ENCODE results near the gene SEMA5B.

Gene SEMA5B

GRCh38 chr3:123067689-123068600, 40.4 kb upstream of the SEMA5B start:
- Histone ChIP-seq H3K4me1 (ENCODE audit: insufficient read depth, low read length) (peaks cover 46% of the 10 kb centered on the region), H3K27ac (ENCODE audit: low read depth, low read length) (peak overlapping the region; percentile 85), H3K9me3 (ENCODE audit: low read length) (no peaks in the 10 kb centered on the region), H3K27me3 (ENCODE audit: control insufficient read depth in 1 of 2, insufficient read depth in 2 of 2, low read length in 2 of 2) (no peaks in the 10 kb centered on the region), H3K36me3 (ENCODE audit: insufficient read depth, low read length) (no peaks in the 10 kb centered on the region), H3K9ac (ENCODE audit: low read length) (peak overlapping the region; percentile 18), H3K4me3 (ENCODE audit: low read depth in 1 of 2, low read length in 2 of 2) (peak overlapping the region; percentile 77 to 96)

- peak within 1 kb of the TSS; percentile 85 for H3K27ac ChIP-seq (ENCODE audit: low read depth, low read length)
- H3K36me3 ChIP-seq (ENCODE audit: insufficient read depth, low read length), result no peaks in the 10 kb centered on the region
- H3K9me3 ChIP-seq (ENCODE audit: low read length), result no peaks in the 10 kb centered on the region
- peaks cover 38% of the 10 kb centered on the region for H3K4me1 ChIP-seq (ENCODE audit: insufficient read depth, low read length)
- H3K4me3 ChIP-seq (ENCODE audit: low read depth in 1 of 2, low read length in 2 of 2), result peak within 1 kb of the TSS; percentile 77 to 96
- H3K27me3 ChIP-seq (ENCODE audit: control insufficient read depth in 1 of 2, insufficient read depth in 2 of 2, low read length in 2 of 2), result no peaks in the 10 kb centered on the region
- H3K9ac ChIP-seq (ENCODE audit: low read length), result peak within 1 kb of the TSS; percentile 18
Observed at GRCh38 chr3:123066896-123067688, 39.5 kb upstream of the SEMA5B start, which contains the start of gene PDIA5. Gene PDIA5, plus strand, starts transcription at chr3:123067025. Its CDS starts 140 bp downstream, at chr3:123067165.

GRCh38 chr3:123066599-123066895, 39.0 kb upstream of the SEMA5B start:
- no peaks in the 10 kb centered on the region for H3K9me3 ChIP-seq (ENCODE audit: low read length)
- H3K4me1 ChIP-seq (ENCODE audit: insufficient read depth, low read length), result peaks cover 35% of the 10 kb centered on the region
- no peaks in the 10 kb centered on the region for H3K27me3 ChIP-seq (ENCODE audit: control insufficient read depth in 1 of 2, insufficient read depth in 2 of 2, low read length in 2 of 2)
- no peaks in the 10 kb centered on the region for H3K36me3 ChIP-seq (ENCODE audit: insufficient read depth, low read length)
- H3K9ac ChIP-seq (ENCODE audit: low read length), result no peak overlapping the region
- H3K27ac ChIP-seq (ENCODE audit: low read depth, low read length), result peak overlapping the region; percentile 85
- H3K4me3 ChIP-seq (ENCODE audit: low read depth in 1 of 2, low read length in 2 of 2), result peak overlapping the region; percentile 77 to 96

- Histone ChIP-seq H3K36me3 (ENCODE audit: insufficient read depth, low read length) (no peaks in the 10 kb centered on the region), H3K27ac (ENCODE audit: low read depth, low read length) (no peak overlapping the region), H3K9ac (ENCODE audit: low read length) (no peak overlapping the region), H3K4me3 (ENCODE audit: low read depth in 1 of 2, low read length in 2 of 2) (no peak overlapping the region), H3K4me1 (ENCODE audit: insufficient read depth, low read length) (peaks cover 22% of the 10 kb centered on the region), H3K27me3 (ENCODE audit: control insufficient read depth in 1 of 2, insufficient read depth in 2 of 2, low read length in 2 of 2) (no peaks in the 10 kb centered on the region), H3K9me3 (ENCODE audit: low read length) (no peaks in the 10 kb centered on the region)
Observed at GRCh38 chr3:123064914-123065313, 37.4 kb upstream of the SEMA5B start.

GRCh38 chr3:123064506-123064905, 36.9 kb upstream of the SEMA5B start:
- Histone ChIP-seq H3K9me3 (ENCODE audit: low read length) (no peaks in the 10 kb centered on the region), H3K4me3 (ENCODE audit: low read depth in 1 of 2, low read length in 2 of 2) (no peak overlapping the region), H3K36me3 (ENCODE audit: insufficient read depth, low read length) (no peaks in the 10 kb centered on the region), H3K4me1 (ENCODE audit: insufficient read depth, low read length) (peaks cover 22% of the 10 kb centered on the region), H3K27me3 (ENCODE audit: control insufficient read depth in 1 of 2, insufficient read depth in 2 of 2, low read length in 2 of 2) (no peaks in the 10 kb centered on the region), H3K9ac (ENCODE audit: low read length) (no peak overlapping the region), H3K27ac (ENCODE audit: low read depth, low read length) (no peak overlapping the region)

GRCh38 chr3:123063034-123063433, 35.5 kb upstream of the SEMA5B start:
- Histone ChIP-seq H3K4me3 (ENCODE audit: low read depth in 1 of 2, low read length in 2 of 2) (no peak overlapping the region), H3K27ac (ENCODE audit: low read depth, low read length) (no peak overlapping the region), H3K27me3 (ENCODE audit: control insufficient read depth in 1 of 2, insufficient read depth in 2 of 2, low read length in 2 of 2) (no peaks in the 10 kb centered on the region), H3K4me1 (ENCODE audit: insufficient read depth, low read length) (peaks cover 11% of the 10 kb centered on the region), H3K9me3 (ENCODE audit: low read length) (no peaks in the 10 kb centered on the region), H3K36me3 (ENCODE audit: insufficient read depth, low read length) (no peaks in the 10 kb centered on the region), H3K9ac (ENCODE audit: low read length) (no peak overlapping the region)

GRCh38 chr3:123061856-123062255, 34.3 kb upstream of the SEMA5B start:
- no peaks in the 10 kb centered on the region for H3K9me3 ChIP-seq (ENCODE audit: low read length)
- no peak overlapping the region for H3K4me3 ChIP-seq (ENCODE audit: low read depth in 1 of 2, low read length in 2 of 2)
- no peaks in the 10 kb centered on the region for H3K36me3 ChIP-seq (ENCODE audit: insufficient read depth, low read length)
- no peaks in the 10 kb centered on the region for H3K27me3 ChIP-seq (ENCODE audit: control insufficient read depth in 1 of 2, insufficient read depth in 2 of 2, low read length in 2 of 2)
- H3K4me1 ChIP-seq (ENCODE audit: insufficient read depth, low read length), result peaks cover 6% of the 10 kb centered on the region
- H3K27ac ChIP-seq (ENCODE audit: low read depth, low read length), result no peak overlapping the region
- no peak overlapping the region for H3K9ac ChIP-seq (ENCODE audit: low read length)

GRCh38 chr3:123060054-123060453, 32.5 kb upstream of the SEMA5B start:
- no peaks in the 10 kb centered on the region for H3K27me3 ChIP-seq (ENCODE audit: control insufficient read depth in 1 of 2, insufficient read depth in 2 of 2, low read length in 2 of 2)
- no peaks in the 10 kb centered on the region for H3K9me3 ChIP-seq (ENCODE audit: low read length)
- H3K4me3 ChIP-seq (ENCODE audit: low read depth in 1 of 2, low read length in 2 of 2), result no peak overlapping the region
- no peak overlapping the region for H3K27ac ChIP-seq (ENCODE audit: low read depth, low read length)
- H3K9ac ChIP-seq (ENCODE audit: low read length), result no peak overlapping the region
- no peaks in the 10 kb centered on the region for H3K4me1 ChIP-seq (ENCODE audit: insufficient read depth, low read length)
- H3K36me3 ChIP-seq (ENCODE audit: insufficient read depth, low read length), result no peaks in the 10 kb centered on the region

GRCh38 chr3:123058505-123058904, 30.9 kb upstream of the SEMA5B start:
- Histone ChIP-seq H3K9me3 (ENCODE audit: low read length) (no peaks in the 10 kb centered on the region), H3K9ac (ENCODE audit: low read length) (no peak overlapping the region), H3K36me3 (ENCODE audit: insufficient read depth, low read length) (no peaks in the 10 kb centered on the region), H3K4me3 (ENCODE audit: low read depth in 1 of 2, low read length in 2 of 2) (no peak overlapping the region), H3K27ac (ENCODE audit: low read depth, low read length) (no peak overlapping the region), H3K27me3 (ENCODE audit: control insufficient read depth in 1 of 2, insufficient read depth in 2 of 2, low read length in 2 of 2) (no peaks in the 10 kb centered on the region), H3K4me1 (ENCODE audit: insufficient read depth, low read length) (no peaks in the 10 kb centered on the region)

- Histone ChIP-seq H3K27ac (ENCODE audit: low read depth, low read length) (no peak overlapping the region), H3K36me3 (ENCODE audit: insufficient read depth, low read length) (no peaks in the 10 kb centered on the region), H3K4me1 (ENCODE audit: insufficient read depth, low read length) (no peaks in the 10 kb centered on the region), H3K4me3 (ENCODE audit: low read depth in 1 of 2, low read length in 2 of 2) (no peak overlapping the region), H3K9ac (ENCODE audit: low read length) (no peak overlapping the region), H3K9me3 (ENCODE audit: low read length) (no peaks in the 10 kb centered on the region), H3K27me3 (ENCODE audit: control insufficient read depth in 1 of 2, insufficient read depth in 2 of 2, low read length in 2 of 2) (no peaks in the 10 kb centered on the region)
Observed at GRCh38 chr3:123055352-123055751, 27.8 kb upstream of the SEMA5B start.

GRCh38 chr3:123054931-123055330, 27.4 kb upstream of the SEMA5B start:
- Histone ChIP-seq H3K4me3 (ENCODE audit: low read depth in 1 of 2, low read length in 2 of 2) (no peak overlapping the region), H3K27ac (ENCODE audit: low read depth, low read length) (no peak overlapping the region), H3K9me3 (ENCODE audit: low read length) (no peaks in the 10 kb centered on the region), H3K36me3 (ENCODE audit: insufficient read depth, low read length) (no peaks in the 10 kb centered on the region), H3K27me3 (ENCODE audit: control insufficient read depth in 1 of 2, insufficient read depth in 2 of 2, low read length in 2 of 2) (no peaks in the 10 kb centered on the region), H3K9ac (ENCODE audit: low read length) (no peak overlapping the region), H3K4me1 (ENCODE audit: insufficient read depth, low read length) (no peaks in the 10 kb centered on the region)

All from muscle layer of colon (tissue), 2 donors.